SU-DHL-6 (cell line): ENCODE results near the gene DCHS1.

Experiments
- EZH2phosphoT487 ChIP-seq: fragments of 200-600 bp; sonication (generic), shearing (Covaris generic); conservative IDR thresholded peaks from 2 replicates; pipeline ENCODE4 v1.6.1; 2018; ENCODE audit warnings: mild to moderate bottlenecking, antibody characterized with exemption, low read length, moderate library complexity, mixed read lengths
- TF ChIP-seq, protein P1 (sequence below): fragments of 200-600 bp; sonication (generic); IDR thresholded peaks from one replicate; pipeline ENCODE4 v1.5.1; 2017; ENCODE audit warnings: antibody characterized with exemption, mild to moderate bottlenecking, low read length, moderate library complexity; ENCODE audit not compliant: insufficient read depth, poor library complexity, severe bottlenecking

DNA sequence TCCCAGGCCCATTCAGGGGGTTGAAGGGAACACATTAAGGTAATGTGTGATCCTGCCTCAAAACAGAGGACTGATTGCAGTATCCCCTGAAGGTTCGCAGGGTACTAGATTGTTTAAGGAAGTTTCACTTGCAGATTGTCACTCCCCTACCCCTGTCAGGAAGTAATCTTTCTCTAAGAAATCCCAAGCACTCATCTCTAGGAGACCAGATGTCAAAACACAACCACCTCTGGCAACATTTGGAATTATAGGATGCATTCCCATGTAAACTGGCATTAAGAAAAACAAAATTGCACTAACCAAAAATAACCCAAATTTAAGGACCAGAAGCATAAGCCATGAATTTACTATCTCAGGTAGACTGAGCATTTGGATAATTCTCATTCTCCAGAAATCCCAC lies 25.9 kb upstream of the DCHS1 start:
- TF ChIP-seq, protein P1, sequence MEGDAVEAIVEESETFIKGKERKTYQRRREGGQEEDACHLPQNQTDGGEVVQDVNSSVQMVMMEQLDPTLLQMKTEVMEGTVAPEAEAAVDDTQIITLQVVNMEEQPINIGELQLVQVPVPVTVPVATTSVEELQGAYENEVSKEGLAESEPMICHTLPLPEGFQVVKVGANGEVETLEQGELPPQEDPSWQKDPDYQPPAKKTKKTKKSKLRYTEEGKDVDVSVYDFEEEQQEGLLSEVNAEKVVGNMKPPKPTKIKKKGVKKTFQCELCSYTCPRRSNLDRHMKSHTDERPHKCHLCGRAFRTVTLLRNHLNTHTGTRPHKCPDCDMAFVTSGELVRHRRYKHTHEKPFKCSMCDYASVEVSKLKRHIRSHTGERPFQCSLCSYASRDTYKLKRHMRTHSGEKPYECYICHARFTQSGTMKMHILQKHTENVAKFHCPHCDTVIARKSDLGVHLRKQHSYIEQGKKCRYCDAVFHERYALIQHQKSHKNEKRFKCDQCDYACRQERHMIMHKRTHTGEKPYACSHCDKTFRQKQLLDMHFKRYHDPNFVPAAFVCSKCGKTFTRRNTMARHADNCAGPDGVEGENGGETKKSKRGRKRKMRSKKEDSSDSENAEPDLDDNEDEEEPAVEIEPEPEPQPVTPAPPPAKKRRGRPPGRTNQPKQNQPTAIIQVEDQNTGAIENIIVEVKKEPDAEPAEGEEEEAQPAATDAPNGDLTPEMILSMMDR = no peak
- TF ChIP-seq EZH2phosphoT487 = no peak
